GM10248 (cell line): ENCODE measurements around the gene CYB5D1.

Experiments
- CTCF ChIA-PET: fragments of 300-600 bp; sonication (Branson Sonifier 250); formaldehyde crosslinking; extraction: SDS; loops from one replicate; lab custom pipeline; 2021; ENCODE audit warnings: antibody characterized with exemption; lab: Yijun Ruan, JAX
- POLR2A ChIA-PET: fragments of 350-650 bp; sonication (Branson Sonifier 250); formaldehyde crosslinking; extraction: SDS; loops from one replicate; lab custom pipeline; 2020; ENCODE audit warnings: antibody characterized with exemption; lab: Yijun Ruan, JAX
- DNase-seq: peaks from one replicate; pipeline ENCODE4 v3.0.0; 2012; ENCODE audit errors: extremely low spot score
- TF ChIP-seq, protein P1 (sequence below): IDR thresholded peaks from 2 replicates; pipeline ENCODE4 v1.5.1; 2012; ENCODE audit warnings: mild to moderate bottlenecking, low read depth; ENCODE audit errors: extremely low read depth, missing control alignments, control extremely low read depth

The CYB5D1 gene

DNA sequence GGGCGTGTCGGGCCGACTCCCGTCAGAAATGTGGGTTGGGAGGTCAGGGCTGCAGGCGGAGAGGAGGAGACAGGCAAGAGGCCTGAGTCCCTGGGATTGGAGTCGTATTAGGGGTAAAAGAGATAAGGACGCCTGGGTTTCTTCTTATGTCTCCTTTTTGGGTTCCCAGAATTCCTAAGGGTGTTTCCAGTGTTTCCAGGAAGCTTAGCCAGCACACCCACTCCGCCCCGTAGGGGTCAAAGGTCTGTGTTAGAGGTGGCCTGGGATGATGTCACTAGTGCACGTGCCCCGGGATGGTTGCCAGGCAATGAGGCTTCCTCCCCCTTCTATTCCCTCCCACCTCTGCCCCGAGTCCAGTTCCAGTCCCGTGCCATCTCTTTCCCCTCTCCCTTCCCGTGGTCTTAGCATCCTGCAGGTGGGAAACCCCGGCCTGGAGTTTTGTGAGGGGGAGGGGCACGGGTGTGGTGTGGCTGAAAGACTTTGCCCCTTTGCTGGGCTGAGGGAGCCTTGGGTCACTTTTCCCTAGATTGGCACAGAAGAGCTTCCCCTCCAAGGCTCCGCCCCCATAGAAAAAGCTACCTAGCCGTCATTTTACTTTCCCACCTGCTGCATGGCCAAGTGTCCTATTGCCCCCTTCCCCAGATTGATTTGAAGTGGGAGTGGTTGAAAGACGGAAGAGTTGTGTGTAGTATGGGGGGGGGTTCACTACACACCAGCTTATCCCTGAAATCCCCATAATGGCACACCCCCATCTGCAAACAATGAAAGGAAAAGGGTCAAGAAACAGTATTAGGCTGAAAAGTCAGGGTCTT lies 21.0 kb upstream of the CYB5D1 start:
- no peak for DNase-seq
- ChIA-PET CTCF (interaction anchor here (1.3 to 4.6 kb wide), 8 partner anchors 8 to 237 kb away, joined by 3 to 29 read pairs (median 5); no protein-coding TSS in a partner anchor), POLR2A (no interaction called here)
- TF ChIP-seq, protein P1, sequence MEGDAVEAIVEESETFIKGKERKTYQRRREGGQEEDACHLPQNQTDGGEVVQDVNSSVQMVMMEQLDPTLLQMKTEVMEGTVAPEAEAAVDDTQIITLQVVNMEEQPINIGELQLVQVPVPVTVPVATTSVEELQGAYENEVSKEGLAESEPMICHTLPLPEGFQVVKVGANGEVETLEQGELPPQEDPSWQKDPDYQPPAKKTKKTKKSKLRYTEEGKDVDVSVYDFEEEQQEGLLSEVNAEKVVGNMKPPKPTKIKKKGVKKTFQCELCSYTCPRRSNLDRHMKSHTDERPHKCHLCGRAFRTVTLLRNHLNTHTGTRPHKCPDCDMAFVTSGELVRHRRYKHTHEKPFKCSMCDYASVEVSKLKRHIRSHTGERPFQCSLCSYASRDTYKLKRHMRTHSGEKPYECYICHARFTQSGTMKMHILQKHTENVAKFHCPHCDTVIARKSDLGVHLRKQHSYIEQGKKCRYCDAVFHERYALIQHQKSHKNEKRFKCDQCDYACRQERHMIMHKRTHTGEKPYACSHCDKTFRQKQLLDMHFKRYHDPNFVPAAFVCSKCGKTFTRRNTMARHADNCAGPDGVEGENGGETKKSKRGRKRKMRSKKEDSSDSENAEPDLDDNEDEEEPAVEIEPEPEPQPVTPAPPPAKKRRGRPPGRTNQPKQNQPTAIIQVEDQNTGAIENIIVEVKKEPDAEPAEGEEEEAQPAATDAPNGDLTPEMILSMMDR, result no peak

GRCh38 chr17:7837408-7838088 lies 20.3 kb upstream of the CYB5D1 start:
- ChIA-PET POLR2A (interaction anchor here (0.6 kb wide), 1 partner anchor 308 kb away, joined by 4 read pairs; no protein-coding TSS in a partner anchor), CTCF (interaction anchor here (1.3 to 2.6 kb wide), 6 partner anchors 13 to 236 kb away, joined by 3 to 7 read pairs (median 4); no protein-coding TSS in a partner anchor)
- TF ChIP-seq, protein P1, result no peak
- no peak for DNase-seq

DNA sequence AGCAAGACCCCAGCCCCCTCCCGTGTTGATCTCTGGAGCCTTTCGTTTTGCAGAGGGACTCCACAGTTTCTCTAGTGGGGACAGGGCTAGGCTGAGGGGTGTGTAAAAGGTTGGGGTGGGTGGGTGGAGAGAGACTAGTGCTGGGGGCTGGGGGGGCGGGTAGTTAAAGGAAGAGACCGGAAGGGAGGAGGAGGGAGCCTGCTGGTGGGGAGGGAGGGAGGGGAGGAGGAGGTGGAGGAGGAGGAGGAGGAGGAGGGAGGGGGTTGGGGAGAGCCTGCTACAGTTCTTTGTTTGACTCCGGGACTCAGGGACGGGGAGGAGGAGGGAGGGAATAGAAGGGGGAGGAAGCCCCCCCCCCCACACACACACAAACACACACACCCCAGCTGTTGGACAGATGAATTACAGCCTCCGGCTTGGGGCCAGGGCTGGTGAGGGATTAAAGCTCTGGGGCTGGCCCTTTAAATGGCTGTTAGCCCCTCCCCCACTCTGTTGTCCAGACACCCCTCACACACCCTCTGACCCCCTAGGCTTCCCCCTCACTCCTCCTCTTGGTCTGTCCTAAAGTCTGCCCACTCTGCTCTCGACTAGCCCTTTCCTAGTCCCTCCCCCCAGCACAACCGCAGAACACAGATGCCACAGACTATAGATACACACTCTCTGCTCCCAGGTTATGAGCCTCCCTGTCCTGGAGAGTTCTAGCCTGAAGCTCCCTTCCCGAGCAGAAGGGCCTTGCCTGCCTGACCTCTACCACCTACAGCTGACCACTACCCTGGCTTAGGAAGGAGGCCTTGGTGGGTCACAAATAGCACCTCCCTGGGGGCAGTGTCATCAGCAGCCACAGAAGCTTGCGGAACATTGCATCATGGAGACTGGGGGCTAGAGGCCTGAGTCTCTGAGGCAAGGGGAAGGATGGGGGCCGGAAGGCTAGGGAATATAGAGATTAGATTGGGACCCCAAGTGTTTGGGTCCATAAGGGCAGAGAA lies 19.4 kb upstream of the CYB5D1 start:
- ChIA-PET POLR2A (interaction anchor here (0.7 kb wide), 1 partner anchor 19 kb away, joined by 3 read pairs; the partner anchor contains the start of gene NAA38), CTCF (interaction anchor here (0.9 to 2.6 kb wide), 7 partner anchors 13 to 235 kb away, joined by 3 to 7 read pairs (median 4); no protein-coding TSS in a partner anchor)
- DNase-seq, result no peak
- TF ChIP-seq, protein P1, result no peak

GRCh38 chr17:7839190-7839875 lies 18.5 kb upstream of the CYB5D1 start:
- ChIA-PET CTCF (interaction anchor here (0.9 to 2.0 kb wide), 5 partner anchors 11 to 59 kb away, joined by 3 to 9 read pairs (median 6); partner anchors contain the start of gene NAA38), POLR2A (interaction anchor here (0.7 kb wide), 1 partner anchor 18 kb away, joined by 3 read pairs; the partner anchor contains the start of gene NAA38)
- TF ChIP-seq, protein P1, result no peak
- DNase-seq, result no peak

DNA sequence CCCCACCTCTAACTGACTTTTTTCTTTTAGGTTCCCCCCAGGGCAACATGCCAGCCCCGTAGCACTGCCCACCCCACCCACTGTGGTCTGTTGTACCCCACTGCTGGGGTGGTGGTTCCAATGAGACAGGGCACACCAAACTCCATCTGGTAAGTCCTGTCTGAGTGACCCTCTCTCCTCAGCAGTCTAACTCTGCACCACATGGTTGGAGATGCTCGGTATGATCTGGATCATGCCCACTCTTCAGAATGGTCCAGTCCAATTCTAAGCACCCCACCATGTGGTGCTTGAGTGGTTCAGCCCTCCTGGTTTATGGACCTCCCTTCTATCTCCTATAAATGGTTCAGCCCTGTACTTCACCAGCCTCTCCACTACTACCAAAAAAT lies 17.9 kb upstream of the CYB5D1 start:
- TF ChIP-seq, protein P1, result no peak
- CTCF ChIA-PET, result interaction anchor here (1.3 to 2.0 kb wide), 3 partner anchors 10 to 17 kb away, joined by 4 to 9 read pairs (median 6); partner anchors contain the start of gene NAA38
- no peak for DNase-seq
- POLR2A ChIA-PET, result no interaction called here
